WTC11 (cell line): Measurements from ENCODE around the gene KRT79. TPM values are rescaled to one million over a fixed set of nuclear protein-coding genes. Genes with fewer than 3 reads are reported as not detected.

Source experiments
- ATAC-seq: fragments of 200-7000 bp; cut with Tn5 transposase; 2 replicates; pipeline ENCODE4 v1.10.0; 2021; ENCODE audit warnings: mild to moderate bottlenecking, moderate library complexity
- CTCF ChIA-PET: fragments of 300-600 bp; sonication (Branson Sonifier 250); formaldehyde crosslinking; loops from one replicate; lab custom pipeline; 2021; ENCODE audit warnings: antibody characterized with exemption; lab: Charles Lee
- POLR2A ChIA-PET: fragments of 350-600 bp; sonication (Branson Sonifier 250); formaldehyde crosslinking; loops from one replicate; lab custom pipeline; 2021; ENCODE audit warnings: antibody characterized with exemption; lab: Charles Lee
- DNase-seq: peaks from one replicate; pipeline ENCODE4 v3.0.0; 2021; ENCODE audit warnings: low spot score
- H3K27ac Mint-ChIP-seq: 2 replicates; pipeline ENCODE4 v1.8.0; 2021; ENCODE audit warnings: mixed read lengths
- H3K27me3 Mint-ChIP-seq: 2 replicates; pipeline ENCODE4 v1.8.0; 2021; ENCODE audit warnings: low read depth, mild to moderate bottlenecking, moderate library complexity, mixed read lengths
- H3K36me3 Mint-ChIP-seq: 2 replicates; pipeline ENCODE4 v1.8.0; 2021; ENCODE audit warnings: mixed read lengths
- H3K4me1 Mint-ChIP-seq: 2 replicates; pipeline ENCODE4 v1.8.0; 2022; ENCODE audit warnings: mixed read lengths
- H3K4me3 Mint-ChIP-seq: 2 replicates; pipeline ENCODE4 v1.8.0; 2021; ENCODE audit warnings: mild to moderate bottlenecking, moderate library complexity, mixed read lengths
- H3K9me3 Mint-ChIP-seq: 2 replicates; pipeline ENCODE4 v1.8.0; 2021; ENCODE audit warnings: mixed read lengths
- ATF1 ChIP-seq: sonication (generic); formaldehyde crosslinking; IDR thresholded peaks from 2 replicates; pipeline ENCODE4 v1.8.1; 2023; ENCODE audit warnings: mild to moderate bottlenecking, moderate library complexity, missing genetic modification reagents
- CREM ChIP-seq: sonication (generic); formaldehyde crosslinking; IDR thresholded peaks from 2 replicates; pipeline ENCODE4 v1.8.1; 2022; ENCODE audit warnings: mild to moderate bottlenecking, missing genetic modification reagents, moderate library complexity
- FOXP1 ChIP-seq: sonication (generic); formaldehyde crosslinking; IDR thresholded peaks from 2 replicates; pipeline ENCODE4 v1.8.0; 2022; ENCODE audit warnings: missing genetic modification reagents, mild to moderate bottlenecking, moderate library complexity, borderline replicate concordance
- IRF2 ChIP-seq: sonication (generic); formaldehyde crosslinking; IDR thresholded peaks from 2 replicates; pipeline ENCODE4 v1.8.0; 2022; ENCODE audit warnings: low read depth, missing genetic modification reagents, borderline replicate concordance
- KAT7 ChIP-seq: sonication (generic); formaldehyde crosslinking; IDR thresholded peaks from 2 replicates; pipeline ENCODE4 v1.8.1; 2023; ENCODE audit warnings: missing genetic modification reagents, mild to moderate bottlenecking, borderline replicate concordance
- MYBL2 ChIP-seq: sonication (generic); formaldehyde crosslinking; IDR thresholded peaks from 2 replicates; pipeline ENCODE4 v1.8.1; 2023; ENCODE audit warnings: mild to moderate bottlenecking, moderate library complexity, missing genetic modification reagents
- PRRX2 ChIP-seq: fragments of 250-450 bp; sonication (Bioruptor Pico); IDR thresholded peaks from 2 replicates; pipeline ENCODE4 v1.8.0; 2021; ENCODE audit warnings: mild to moderate bottlenecking
- SOX15 ChIP-seq: fragments of 250-450 bp; sonication (Bioruptor Pico); IDR thresholded peaks from 2 replicates; pipeline ENCODE4 v1.9.0; 2021; ENCODE audit warnings: mild to moderate bottlenecking
- SP1 ChIP-seq: sonication (generic); formaldehyde crosslinking; conservative IDR thresholded peaks from 2 replicates; pipeline ENCODE4 v1.8.1; 2022; ENCODE audit warnings: missing genetic modification reagents
- ZNF121 ChIP-seq: sonication (generic); formaldehyde crosslinking; IDR thresholded peaks from 2 replicates; pipeline ENCODE4 v1.8.0; 2023; ENCODE audit warnings: missing genetic modification reagents
- ZNF138 ChIP-seq: sonication (generic); formaldehyde crosslinking; conservative IDR thresholded peaks from 2 replicates; pipeline ENCODE4 v1.8.1; 2022; ENCODE audit warnings: mild to moderate bottlenecking, moderate library complexity, missing genetic modification reagents
- ZNF232 ChIP-seq: sonication (generic); formaldehyde crosslinking; IDR thresholded peaks from 2 replicates; pipeline ENCODE4 v1.8.0; 2022; ENCODE audit warnings: mild to moderate bottlenecking, missing genetic modification reagents
- ZNF263 ChIP-seq: sonication (generic); formaldehyde crosslinking; IDR thresholded peaks from 2 replicates; pipeline ENCODE4 v1.8.1; 2022; ENCODE audit warnings: low read depth, mild to moderate bottlenecking, moderate library complexity, missing genetic modification reagents
- total RNA-seq: library from RNA; stranded (reverse); gene quantifications from 3 replicates; pipeline ENCODE4 v1.2.3, GENCODE V29; 2021
- TF ChIP-seq, protein P1 (sequence below): sonication (generic); formaldehyde crosslinking; IDR thresholded peaks from 2 replicates; pipeline ENCODE4 v1.8.0; 2023; ENCODE audit warnings: missing genetic modification reagents
- TF ChIP-seq, protein P2 (sequence below): fragments of 250-450 bp; sonication (Bioruptor Pico); IDR thresholded peaks from 2 replicates; pipeline ENCODE4 v1.9.0; 2021; ENCODE audit warnings: mild to moderate bottlenecking
- TF ChIP-seq, protein P3 (sequence below): fragments of 250-450 bp; sonication (Bioruptor Pico); IDR thresholded peaks from 2 replicates; pipeline ENCODE4 v2.1.2; 2022; ENCODE audit warnings: mild to moderate bottlenecking, moderate library complexity
- TF ChIP-seq, protein P4 (sequence below): sonication (generic); formaldehyde crosslinking; conservative IDR thresholded peaks from 2 replicates; pipeline ENCODE4 v1.8.1; 2023; ENCODE audit warnings: mild to moderate bottlenecking, low read depth, missing genetic modification reagents, moderate library complexity
- TF ChIP-seq, protein P5 (sequence below): sonication (generic); formaldehyde crosslinking; IDR thresholded peaks from 2 replicates; pipeline ENCODE4 v1.8.0; 2022; ENCODE audit warnings: mild to moderate bottlenecking, missing genetic modification reagents
- TF ChIP-seq, protein P6 (sequence below): sonication (generic); formaldehyde crosslinking; IDR thresholded peaks from 2 replicates; pipeline ENCODE4 v1.8.1; 2023; ENCODE audit warnings: mild to moderate bottlenecking, moderate library complexity, missing genetic modification reagents

The KRT79 gene
- total RNA-seq, 1 experiment from 2014 or later = not detected

DNA sequence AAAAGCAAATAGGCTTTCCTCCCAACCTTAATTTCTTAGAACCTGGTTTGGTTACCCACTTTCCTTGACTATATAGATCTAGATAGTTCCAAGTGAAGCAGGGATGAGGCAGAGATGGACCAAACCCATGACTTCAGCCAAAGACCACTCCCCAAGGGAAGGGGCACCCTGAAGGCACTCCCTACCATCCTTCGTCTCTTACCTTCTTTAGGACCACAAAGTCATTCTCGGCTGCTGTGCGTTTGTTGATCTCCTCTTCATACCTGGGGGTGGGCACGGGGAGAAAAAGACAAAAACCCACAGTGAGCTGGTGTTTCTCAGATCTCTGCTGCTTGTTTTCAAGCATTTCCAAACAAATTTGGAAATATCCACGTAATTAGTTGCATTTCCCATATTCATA, 23.6 kb downstream of the KRT79 start:
- H3K4me1 Mint-ChIP-seq = peaks cover 5% of the 10 kb centered on the region
- H3K4me3 Mint-ChIP-seq = no peak overlapping the region
- peaks cover 2% of the 10 kb centered on the region; the same call in 1 of the 2 replicates for H3K27me3 Mint-ChIP-seq
- ChIA-PET CTCF (interaction anchor here (1.0 to 1.1 kb wide), 2 partner anchors 55 to 60 kb away, joined by 3 to 4 read pairs; no protein-coding TSS in a partner anchor), POLR2A (no interaction called here)
- TF ChIP-seq SOX15 (CRISPR knock-in tag) = no peak
- TF ChIP-seq, protein P1, sequence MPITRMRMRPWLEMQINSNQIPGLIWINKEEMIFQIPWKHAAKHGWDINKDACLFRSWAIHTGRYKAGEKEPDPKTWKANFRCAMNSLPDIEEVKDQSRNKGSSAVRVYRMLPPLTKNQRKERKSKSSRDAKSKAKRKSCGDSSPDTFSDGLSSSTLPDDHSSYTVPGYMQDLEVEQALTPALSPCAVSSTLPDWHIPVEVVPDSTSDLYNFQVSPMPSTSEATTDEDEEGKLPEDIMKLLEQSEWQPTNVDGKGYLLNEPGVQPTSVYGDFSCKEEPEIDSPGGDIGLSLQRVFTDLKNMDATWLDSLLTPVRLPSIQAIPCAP (CRISPR knock-in tag) = no peak
- TF ChIP-seq ATF1 = no peak
- TF ChIP-seq IRF2 = no peak
- TF ChIP-seq FOXP1 = no peak
- TF ChIP-seq SP1 (CRISPR knock-in tag) = no peak
- no peak for TF ChIP-seq PRRX2
- no peak overlapping the region for H3K27ac Mint-ChIP-seq
- DNase-seq (no peak), ATAC-seq (no peak)
- H3K36me3 Mint-ChIP-seq = no peaks in the 10 kb centered on the region
- H3K9me3 Mint-ChIP-seq = no peaks in the 10 kb centered on the region

DNA sequence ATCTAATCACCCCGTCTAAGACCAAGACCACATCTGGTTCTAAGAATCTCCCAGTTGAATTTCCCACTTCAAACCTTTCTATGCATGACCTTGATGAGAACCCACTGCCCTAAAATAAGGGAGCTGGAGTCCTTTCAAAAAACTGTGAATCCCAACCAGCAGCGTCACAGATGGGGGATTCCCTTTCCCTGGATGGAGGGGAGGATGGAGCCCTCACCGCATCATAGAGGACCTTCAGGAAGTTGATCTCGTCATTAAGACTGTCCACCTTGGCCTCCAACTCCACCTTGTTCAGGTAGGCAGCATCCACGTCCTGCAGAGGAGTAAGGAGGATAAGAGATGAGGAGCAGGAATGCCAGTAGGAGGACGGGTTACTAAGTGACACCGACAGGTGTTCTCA, 24.9 kb downstream of the KRT79 start:
- peaks cover 2% of the 10 kb centered on the region; the same call in 1 of the 2 replicates for H3K27me3 Mint-ChIP-seq
- H3K36me3 Mint-ChIP-seq = no peaks in the 10 kb centered on the region
- DNase-seq = no peak
- POLR2A ChIA-PET = no interaction called here
- no peak for ATAC-seq
- CTCF ChIA-PET = no interaction called here
- peaks cover 19% of the 10 kb centered on the region for H3K4me1 Mint-ChIP-seq
- TF ChIP-seq, protein P2, sequence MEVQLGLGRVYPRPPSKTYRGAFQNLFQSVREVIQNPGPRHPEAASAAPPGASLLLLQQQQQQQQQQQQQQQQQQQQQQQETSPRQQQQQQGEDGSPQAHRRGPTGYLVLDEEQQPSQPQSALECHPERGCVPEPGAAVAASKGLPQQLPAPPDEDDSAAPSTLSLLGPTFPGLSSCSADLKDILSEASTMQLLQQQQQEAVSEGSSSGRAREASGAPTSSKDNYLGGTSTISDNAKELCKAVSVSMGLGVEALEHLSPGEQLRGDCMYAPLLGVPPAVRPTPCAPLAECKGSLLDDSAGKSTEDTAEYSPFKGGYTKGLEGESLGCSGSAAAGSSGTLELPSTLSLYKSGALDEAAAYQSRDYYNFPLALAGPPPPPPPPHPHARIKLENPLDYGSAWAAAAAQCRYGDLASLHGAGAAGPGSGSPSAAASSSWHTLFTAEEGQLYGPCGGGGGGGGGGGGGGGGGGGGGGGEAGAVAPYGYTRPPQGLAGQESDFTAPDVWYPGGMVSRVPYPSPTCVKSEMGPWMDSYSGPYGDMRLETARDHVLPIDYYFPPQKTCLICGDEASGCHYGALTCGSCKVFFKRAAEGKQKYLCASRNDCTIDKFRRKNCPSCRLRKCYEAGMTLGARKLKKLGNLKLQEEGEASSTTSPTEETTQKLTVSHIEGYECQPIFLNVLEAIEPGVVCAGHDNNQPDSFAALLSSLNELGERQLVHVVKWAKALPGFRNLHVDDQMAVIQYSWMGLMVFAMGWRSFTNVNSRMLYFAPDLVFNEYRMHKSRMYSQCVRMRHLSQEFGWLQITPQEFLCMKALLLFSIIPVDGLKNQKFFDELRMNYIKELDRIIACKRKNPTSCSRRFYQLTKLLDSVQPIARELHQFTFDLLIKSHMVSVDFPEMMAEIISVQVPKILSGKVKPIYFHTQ (CRISPR knock-in tag) = no peak
- TF ChIP-seq CREM (CRISPR knock-in tag) = no peak
- TF ChIP-seq, all 79 proteins: peak for 0
- no peak overlapping the region for H3K4me3 Mint-ChIP-seq
- no peak overlapping the region for H3K27ac Mint-ChIP-seq
- H3K9me3 Mint-ChIP-seq = no peaks in the 10 kb centered on the region

DNA sequence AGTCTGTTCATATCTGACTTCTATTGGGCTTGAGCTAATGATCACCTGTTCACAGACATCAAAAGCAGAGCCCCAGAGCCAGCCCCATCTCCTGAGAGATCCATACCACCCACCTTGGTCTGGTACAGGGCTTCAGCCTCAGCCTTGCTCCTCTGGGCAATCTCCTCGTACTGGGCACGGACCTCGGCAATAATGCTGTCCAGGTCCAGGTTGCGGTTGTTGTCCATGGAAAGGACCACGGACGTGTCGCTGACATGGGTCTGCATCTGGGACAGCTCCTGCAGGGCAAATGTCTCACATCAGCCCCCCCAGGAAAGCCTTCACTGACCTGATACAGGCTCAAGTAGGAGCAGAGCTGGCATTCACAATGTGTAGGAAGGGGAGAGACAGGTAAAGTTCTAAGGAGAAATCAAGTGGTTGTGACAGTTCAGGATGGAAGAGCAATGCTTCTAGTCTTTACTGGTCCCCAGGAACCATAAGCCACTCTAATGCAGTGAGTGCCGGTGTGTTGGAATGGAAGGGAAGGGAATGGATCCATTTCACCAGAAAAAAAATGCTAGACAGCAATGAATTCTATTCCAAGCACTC, 25.4 kb downstream of the KRT79 start:
- H3K27me3 Mint-ChIP-seq = peaks cover 2% of the 10 kb centered on the region; the same call in 1 of the 2 replicates
- no peak for ATAC-seq
- no peak overlapping the region for H3K4me3 Mint-ChIP-seq
- H3K36me3 Mint-ChIP-seq = no peaks in the 10 kb centered on the region
- H3K27ac Mint-ChIP-seq = no peak overlapping the region
- CTCF ChIA-PET = interaction anchor here (1.9 kb wide), 1 partner anchor 62 kb away, joined by 13 read pairs; no protein-coding TSS in a partner anchor
- DNase-seq = no peak
- H3K9me3 Mint-ChIP-seq = no peaks in the 10 kb centered on the region
- peaks cover 22% of the 10 kb centered on the region for H3K4me1 Mint-ChIP-seq
- POLR2A ChIA-PET = no interaction called here
- TF ChIP-seq ZNF138 (CRISPR knock-in tag) = no peak
- no peak for TF ChIP-seq ZNF263 (CRISPR knock-in tag)
- TF ChIP-seq ZNF232 (CRISPR knock-in tag) = no peak
- TF ChIP-seq MYBL2 (CRISPR knock-in tag) = no peak
- TF ChIP-seq, protein P3, sequence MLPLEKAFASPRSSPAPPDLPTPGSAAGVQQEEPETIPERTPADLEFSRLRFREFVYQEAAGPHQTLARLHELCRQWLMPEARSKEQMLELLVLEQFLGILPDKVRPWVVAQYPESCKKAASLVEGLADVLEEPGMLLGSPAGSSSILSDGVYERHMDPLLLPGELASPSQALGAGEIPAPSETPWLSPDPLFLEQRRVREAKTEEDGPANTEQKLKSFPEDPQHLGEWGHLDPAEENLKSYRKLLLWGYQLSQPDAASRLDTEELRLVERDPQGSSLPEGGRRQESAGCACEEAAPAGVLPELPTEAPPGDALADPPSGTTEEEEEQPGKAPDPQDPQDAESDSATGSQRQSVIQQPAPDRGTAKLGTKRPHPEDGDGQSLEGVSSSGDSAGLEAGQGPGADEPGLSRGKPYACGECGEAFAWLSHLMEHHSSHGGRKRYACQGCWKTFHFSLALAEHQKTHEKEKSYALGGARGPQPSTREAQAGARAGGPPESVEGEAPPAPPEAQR = no peak
- no peak for TF ChIP-seq IRF2
- TF ChIP-seq, protein P4, sequence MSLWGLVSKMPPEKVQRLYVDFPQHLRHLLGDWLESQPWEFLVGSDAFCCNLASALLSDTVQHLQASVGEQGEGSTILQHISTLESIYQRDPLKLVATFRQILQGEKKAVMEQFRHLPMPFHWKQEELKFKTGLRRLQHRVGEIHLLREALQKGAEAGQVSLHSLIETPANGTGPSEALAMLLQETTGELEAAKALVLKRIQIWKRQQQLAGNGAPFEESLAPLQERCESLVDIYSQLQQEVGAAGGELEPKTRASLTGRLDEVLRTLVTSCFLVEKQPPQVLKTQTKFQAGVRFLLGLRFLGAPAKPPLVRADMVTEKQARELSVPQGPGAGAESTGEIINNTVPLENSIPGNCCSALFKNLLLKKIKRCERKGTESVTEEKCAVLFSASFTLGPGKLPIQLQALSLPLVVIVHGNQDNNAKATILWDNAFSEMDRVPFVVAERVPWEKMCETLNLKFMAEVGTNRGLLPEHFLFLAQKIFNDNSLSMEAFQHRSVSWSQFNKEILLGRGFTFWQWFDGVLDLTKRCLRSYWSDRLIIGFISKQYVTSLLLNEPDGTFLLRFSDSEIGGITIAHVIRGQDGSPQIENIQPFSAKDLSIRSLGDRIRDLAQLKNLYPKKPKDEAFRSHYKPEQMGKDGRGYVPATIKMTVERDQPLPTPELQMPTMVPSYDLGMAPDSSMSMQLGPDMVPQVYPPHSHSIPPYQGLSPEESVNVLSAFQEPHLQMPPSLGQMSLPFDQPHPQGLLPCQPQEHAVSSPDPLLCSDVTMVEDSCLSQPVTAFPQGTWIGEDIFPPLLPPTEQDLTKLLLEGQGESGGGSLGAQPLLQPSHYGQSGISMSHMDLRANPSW (CRISPR knock-in tag) = no peak
- TF ChIP-seq, protein P1 (CRISPR knock-in tag) = no peak
- TF ChIP-seq KAT7 (CRISPR knock-in tag) = no peak
- TF ChIP-seq, protein P5, sequence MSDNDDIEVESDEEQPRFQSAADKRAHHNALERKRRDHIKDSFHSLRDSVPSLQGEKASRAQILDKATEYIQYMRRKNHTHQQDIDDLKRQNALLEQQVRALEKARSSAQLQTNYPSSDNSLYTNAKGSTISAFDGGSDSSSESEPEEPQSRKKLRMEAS (CRISPR knock-in tag) = no peak
- TF ChIP-seq ZNF121 (CRISPR knock-in tag) = no peak
- TF ChIP-seq, protein P6, sequence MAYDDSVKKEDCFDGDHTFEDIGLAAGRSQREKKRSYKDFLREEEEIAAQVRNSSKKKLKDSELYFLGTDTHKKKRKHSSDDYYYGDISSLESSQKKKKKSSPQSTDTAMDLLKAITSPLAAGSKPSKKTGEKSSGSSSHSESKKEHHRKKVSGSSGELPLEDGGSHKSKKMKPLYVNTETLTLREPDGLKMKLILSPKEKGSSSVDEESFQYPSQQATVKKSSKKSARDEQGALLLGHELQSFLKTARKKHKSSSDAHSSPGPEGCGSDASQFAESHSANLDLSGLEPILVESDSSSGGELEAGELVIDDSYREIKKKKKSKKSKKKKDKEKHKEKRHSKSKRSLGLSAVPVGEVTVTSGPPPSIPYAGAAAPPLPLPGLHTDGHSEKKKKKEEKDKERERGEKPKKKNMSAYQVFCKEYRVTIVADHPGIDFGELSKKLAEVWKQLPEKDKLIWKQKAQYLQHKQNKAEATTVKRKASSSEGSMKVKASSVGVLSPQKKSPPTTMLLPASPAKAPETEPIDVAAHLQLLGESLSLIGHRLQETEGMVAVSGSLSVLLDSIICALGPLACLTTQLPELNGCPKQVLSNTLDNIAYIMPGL (CRISPR knock-in tag) = no peak
